H54 (cell line): Measurements from ENCODE around the gene IZUMO1R.
"Not testable (repeated sequence)": the region's sequence is repeated elsewhere in the genome, so short reads cannot be mapped to it uniquely, and the experiment has no call there.

Experiments
- DNase-seq: peaks from one replicate; pipeline ENCODE4 v3.0.0; 2011; ENCODE audit warnings: low spot score, mixed read lengths; ENCODE audit not compliant: insufficient read length
- FAIRE-seq: peaks from 3 replicates; lab custom pipeline; 2011; peaks lifted over from hg19 to GRCh38; lab: Jason Lieb, UNC
- POLR2A ChIP-seq: IDR thresholded peaks from 2 replicates; pipeline ENCODE4 v1.6.1; 2011; ENCODE audit warnings: low read depth, mild to moderate bottlenecking, low read length

IZUMO1R gene

GRCh38 chr11:94303966-94304958 is at the start of gene IZUMO1R:
IZUMO1R (plus strand) TSS chr11:94304580; CDS start chr11:94305637, 1,057 bp downstream.
- no peak for TF ChIP-seq POLR2A
- FAIRE-seq = no peak
- DNase-seq = no peak

GRCh38 chr11:94271885-94272372 is 32.5 kb upstream of the IZUMO1R start:
- no peak for FAIRE-seq
- DNase-seq = no peak

DNA sequence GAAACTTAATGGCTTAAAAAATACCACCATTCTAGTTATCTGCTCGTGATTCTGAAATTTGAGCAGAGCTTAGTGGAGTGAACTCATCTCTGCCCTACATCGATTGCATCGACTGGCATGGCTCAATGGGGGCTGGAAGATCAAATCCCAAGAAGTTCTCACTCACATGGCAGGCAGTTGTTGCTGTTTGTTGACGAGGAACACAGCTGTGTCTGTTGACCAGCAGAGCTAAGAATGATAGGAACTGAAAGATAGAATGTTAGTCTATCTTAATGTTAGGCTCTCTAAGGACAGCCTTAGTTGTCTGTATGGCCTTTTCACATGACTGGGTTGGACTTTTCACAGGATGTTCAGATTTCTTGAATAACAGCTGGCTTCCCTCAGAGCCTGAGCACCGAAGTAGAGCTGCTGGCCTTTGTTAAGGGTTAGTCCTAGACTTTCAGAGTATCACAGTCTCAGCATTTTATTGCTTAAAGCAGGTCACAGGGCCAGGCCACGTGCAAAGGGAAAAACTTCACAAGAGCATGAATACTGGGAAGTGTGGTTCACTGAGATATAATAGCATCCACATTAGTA is 31.6 kb upstream of the IZUMO1R start:
- TF ChIP-seq POLR2A = no peak
- no peak for FAIRE-seq
- no peak for DNase-seq

More at GRCh38 chr11:94271885-94272372, 32.5 kb upstream of the IZUMO1R start:
- no peak for TF ChIP-seq POLR2A

DNA sequence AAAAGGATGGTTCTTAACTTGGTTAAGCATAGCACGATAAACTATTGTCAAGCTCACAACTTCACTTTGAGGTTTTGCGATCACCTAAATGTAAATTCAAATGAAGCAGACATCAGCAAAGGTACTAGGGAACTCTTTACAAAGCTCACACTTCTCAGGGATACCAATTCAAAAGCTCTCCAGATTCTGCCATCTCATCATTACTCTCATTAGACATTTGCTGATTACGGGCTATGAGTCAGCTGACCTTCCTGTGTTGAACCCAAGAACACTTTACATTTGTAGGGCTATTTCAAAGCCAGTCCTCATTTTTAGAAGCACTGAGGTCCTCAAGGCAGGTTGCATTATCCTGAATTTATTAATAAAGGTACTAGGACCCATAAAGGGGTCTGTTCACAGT is 28.4 kb upstream of the IZUMO1R start:
- FAIRE-seq (no peak), DNase-seq (no peak)
- TF ChIP-seq POLR2A = no peak

DNA sequence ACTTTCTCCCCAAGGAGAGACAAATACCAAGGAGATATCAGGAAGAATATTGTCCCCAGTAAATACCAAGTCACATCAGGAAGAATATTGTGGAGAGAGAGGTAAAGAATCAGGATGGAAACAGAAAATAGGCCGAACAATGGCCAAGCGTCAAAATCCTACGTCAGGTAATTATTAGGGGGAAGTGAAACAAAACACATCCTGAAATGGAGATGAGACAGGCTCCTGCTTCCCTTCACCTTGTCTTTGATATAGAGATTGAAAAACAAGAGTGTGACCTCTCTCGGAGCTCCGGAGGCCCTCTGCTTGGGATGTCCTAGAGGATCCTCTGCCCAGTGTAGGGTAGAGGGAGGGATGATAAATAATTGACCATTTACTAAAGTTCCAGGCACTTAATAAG is 27.4 kb upstream of the IZUMO1R start:
- DNase-seq (no peak), FAIRE-seq (no peak)
- TF ChIP-seq POLR2A = no peak

GRCh38 chr11:94278207-94278606 is 26.2 kb upstream of the IZUMO1R start:
- FAIRE-seq, DNase-seq: not testable (repeated sequence)

- no peak for TF ChIP-seq POLR2A
- FAIRE-seq (no peak), DNase-seq (no peak)
Observed at GRCh38 chr11:94279996-94280395, 24.4 kb upstream of the IZUMO1R start.

DNA sequence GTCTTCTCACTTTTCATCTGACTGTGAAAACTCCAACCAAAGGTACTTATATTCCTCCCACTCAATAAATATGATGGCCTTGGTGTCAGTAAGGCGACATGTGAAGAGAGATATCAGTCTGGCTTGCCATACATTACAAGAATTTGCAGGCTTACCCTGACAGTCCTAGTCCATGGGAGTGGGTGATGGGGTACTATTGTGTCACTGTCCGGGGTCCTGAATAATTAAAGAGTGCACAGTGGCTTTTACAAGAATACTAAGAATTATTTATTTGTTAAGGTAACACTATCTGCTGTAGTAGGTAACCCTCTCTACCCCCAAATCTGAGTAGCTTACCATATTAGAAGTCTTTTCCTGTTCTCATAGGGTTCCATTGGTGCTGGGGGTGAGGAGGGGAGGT is 23.1 kb upstream of the IZUMO1R start:
- FAIRE-seq = no peak
- no peak for DNase-seq
- TF ChIP-seq POLR2A = no peak

- DNase-seq = no peak
- no peak for FAIRE-seq
Observed at GRCh38 chr11:94283678-94284077, 20.7 kb upstream of the IZUMO1R start.

DNA sequence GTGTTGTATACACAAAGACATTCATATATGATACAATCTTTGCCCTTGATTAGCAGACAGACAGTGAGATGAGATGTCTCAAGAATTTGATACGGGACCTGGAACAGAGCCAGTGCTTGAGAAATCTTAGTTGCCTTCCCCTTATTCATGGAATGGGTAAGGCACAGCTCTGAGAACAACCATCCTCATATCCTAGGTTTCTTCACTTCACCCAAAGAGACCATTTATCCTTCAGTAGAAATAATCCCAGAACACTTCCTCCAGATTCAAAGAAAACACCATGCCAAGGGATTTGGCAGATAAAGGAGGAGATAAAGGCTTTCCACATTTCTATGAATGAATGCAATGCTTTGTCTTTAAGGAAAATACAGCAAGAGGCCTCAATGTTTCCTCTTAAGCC is 8.8 kb upstream of the IZUMO1R start:
- no peak for FAIRE-seq
- DNase-seq = no peak
- no peak for TF ChIP-seq POLR2A

More at GRCh38 chr11:94283678-94284077, 20.7 kb upstream of the IZUMO1R start:
- no peak for TF ChIP-seq POLR2A

- DNase-seq (no peak), FAIRE-seq (no peak)
- no peak for TF ChIP-seq POLR2A
Observed at GRCh38 chr11:94297985-94298576, 6.3 kb upstream of the IZUMO1R start.

GRCh38 chr11:94302776-94303175 is 1.6 kb upstream of the IZUMO1R start:
- DNase-seq (no peak), FAIRE-seq (no peak)
- no peak for TF ChIP-seq POLR2A

- no peak for FAIRE-seq
- TF ChIP-seq POLR2A = no peak
- DNase-seq = no peak
Observed at GRCh38 chr11:94305146-94305545, 766 bp downstream of the IZUMO1R start.

- DNase-seq (no peak), FAIRE-seq (no peak)
- no peak for TF ChIP-seq POLR2A
Observed at GRCh38 chr11:94307101-94307791, 2.9 kb downstream of the IZUMO1R start.
